Choroid plexus epithelial cell (primary cell): ENCODE results near the gene PKN2.
"Not testable (repeated sequence)": the region's sequence is repeated elsewhere in the genome, so short reads cannot be mapped to it uniquely, and the experiment has no call there.

ENCODE experiments used
- DNase-seq: peaks from one replicate; pipeline ENCODE4 v3.0.0-alpha.2; 2010; ENCODE audit warnings: low read depth
- H3K4me3 ChIP-seq: 2 replicates; pipeline ENCODE4 v1.5.1; 2011; ENCODE audit warnings: low read depth, mild to moderate bottlenecking, control low read depth, low read length, moderate library complexity
- CTCF ChIP-seq: conservative IDR thresholded peaks from 2 replicates; pipeline ENCODE4 v1.5.1; 2011; ENCODE audit warnings: low read depth, mild to moderate bottlenecking, control low read depth, inconsistent platforms, low read length, moderate library complexity

The PKN2 gene

GRCh38 chr1:88825721-88826120 lies 141.6 kb downstream of the PKN2 start:
- no peak for TF ChIP-seq CTCF
- H3K4me3 ChIP-seq = no peak overlapping the region
- DNase-seq = no peak

- no peak overlapping the region for H3K4me3 ChIP-seq
- TF ChIP-seq CTCF = no peak
- DNase-seq = peak; percentile 9
Observed at GRCh38 chr1:88847643-88848042, 163.6 kb downstream of the PKN2 start.

GRCh38 chr1:88851303-88852063 lies 167.4 kb downstream of the PKN2 start:
- TF ChIP-seq CTCF = no peak
- no peak overlapping the region for H3K4me3 ChIP-seq
- no peak for DNase-seq

GRCh38 chr1:88867743-88868521 lies 183.9 kb downstream of the PKN2 start:
- TF ChIP-seq CTCF = no peak
- peak; percentile 78 for DNase-seq
- no peak overlapping the region for H3K4me3 ChIP-seq

- DNase-seq, H3K4me3 ChIP-seq: not testable (repeated sequence)
Observed at GRCh38 chr1:88869644-88870043, 185.6 kb downstream of the PKN2 start.

GRCh38 chr1:88873737-88874349 lies 189.8 kb downstream of the PKN2 start:
- DNase-seq = peak; percentile 79

More at GRCh38 chr1:88873737-88874349, 189.8 kb downstream of the PKN2 start:
- no peak overlapping the region for H3K4me3 ChIP-seq
- no peak for TF ChIP-seq CTCF
